Esophagus mucosa (tissue), 1 donor: ENCODE measurements around the gene C6orf58. TPM values are rescaled to one million over a fixed set of nuclear protein-coding genes. Genes with fewer than 3 reads are reported as not detected.

ENCODE experiments used
- ATAC-seq: fragments of 200-7000 bp; cut with Tn5 transposase; one replicate; pipeline ENCODE4 v1.9.1; 2020
- total RNA-seq: library from RNA; stranded (reverse); gene quantifications from one replicate; pipeline ENCODE4 v1.2.4, GENCODE V29; 2023
- donor health status: DM: yes; HTN: yes; CAD: no.

The C6orf58 gene
- not detected for total RNA-seq

DNA sequence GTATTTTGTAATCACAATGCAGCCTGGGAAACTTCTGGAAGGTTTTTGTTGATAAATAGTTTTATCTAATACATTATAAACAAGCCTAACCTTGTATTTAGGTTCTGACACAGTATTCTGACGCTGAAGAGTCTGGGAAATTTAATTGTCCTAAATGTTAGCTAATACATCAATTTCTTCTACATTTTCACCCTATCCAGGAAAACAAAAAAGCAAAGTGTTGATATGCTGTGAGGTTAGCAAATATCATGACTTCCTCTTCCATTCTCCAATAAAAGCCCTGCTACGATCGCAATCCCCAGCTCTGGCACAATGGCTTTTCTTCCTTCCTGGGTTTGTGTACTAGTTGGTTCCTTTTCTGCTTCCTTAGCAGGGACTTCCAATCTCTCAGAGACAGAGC lies at the start of gene C6orf58:
TSS of gene C6orf58 (plus strand) at position 301 of the 400 bp plus-strand sequence. CDS start at position 313, 12 bp downstream.
- no peak for ATAC-seq

DNA sequence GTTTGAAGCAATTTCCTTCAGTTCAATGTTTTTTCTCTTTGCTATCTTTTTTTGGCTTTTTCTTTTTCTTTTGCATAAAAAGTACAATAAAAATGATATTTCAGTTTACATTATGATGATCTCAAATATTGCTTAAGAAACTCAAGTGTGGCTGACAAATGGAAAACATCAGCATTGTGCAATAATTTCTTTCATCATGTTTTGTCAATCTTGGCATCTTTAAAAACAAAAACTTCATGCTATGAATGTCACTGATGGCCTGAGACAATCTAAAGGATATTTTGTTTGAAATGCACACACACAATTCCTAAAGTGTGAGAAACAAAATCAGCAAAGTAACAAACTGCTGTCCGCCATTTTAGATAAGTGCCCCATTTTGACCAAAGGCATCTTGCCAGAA lies 44.0 kb upstream of the C6orf58 start:
- ATAC-seq, result no peak

DNA sequence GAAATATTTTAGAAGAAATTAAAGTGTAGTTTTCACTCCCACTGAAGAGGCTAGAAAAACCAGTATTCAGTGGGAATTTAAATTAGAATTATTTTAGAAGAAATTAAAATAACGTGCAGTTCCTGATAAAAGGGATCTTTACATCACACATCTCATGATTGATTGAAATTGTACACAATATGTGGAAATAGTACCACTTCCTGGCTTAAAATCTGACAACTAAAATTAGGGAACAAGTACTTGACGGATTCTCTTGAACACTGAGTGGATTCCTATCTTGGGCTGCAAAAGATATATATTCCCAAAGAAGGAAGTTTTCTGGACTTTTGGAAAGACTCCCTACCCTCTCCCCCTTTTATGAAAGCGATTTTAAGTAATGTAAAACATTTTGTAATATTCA lies 43.2 kb upstream of the C6orf58 start:
- ATAC-seq, result no peak

DNA sequence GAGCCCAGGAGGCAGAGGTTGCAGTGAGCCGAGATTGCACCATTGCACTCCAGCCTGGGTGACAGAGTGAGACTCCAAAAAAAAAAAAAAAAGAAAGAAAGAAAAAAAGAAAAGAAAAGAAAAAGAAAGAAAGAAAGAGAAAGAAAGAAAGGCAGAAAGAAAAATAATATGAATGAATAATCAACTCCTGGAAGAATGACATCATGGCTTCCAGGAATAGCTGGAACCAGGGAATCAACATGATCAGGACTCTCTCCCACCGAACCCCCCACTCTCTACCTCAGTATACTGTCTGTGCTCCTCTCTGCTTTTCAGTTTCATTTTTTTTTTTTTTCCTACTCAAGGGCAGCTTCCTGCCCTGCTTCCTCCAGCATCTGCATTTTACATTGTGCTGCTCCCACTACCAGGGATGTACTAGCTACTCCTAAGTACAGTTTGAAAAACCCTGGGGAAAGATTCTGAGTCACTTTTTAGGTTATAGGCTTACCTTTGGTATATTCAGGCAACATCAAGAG lies 38.2 kb upstream of the C6orf58 start:
- ATAC-seq, result no peak

DNA sequence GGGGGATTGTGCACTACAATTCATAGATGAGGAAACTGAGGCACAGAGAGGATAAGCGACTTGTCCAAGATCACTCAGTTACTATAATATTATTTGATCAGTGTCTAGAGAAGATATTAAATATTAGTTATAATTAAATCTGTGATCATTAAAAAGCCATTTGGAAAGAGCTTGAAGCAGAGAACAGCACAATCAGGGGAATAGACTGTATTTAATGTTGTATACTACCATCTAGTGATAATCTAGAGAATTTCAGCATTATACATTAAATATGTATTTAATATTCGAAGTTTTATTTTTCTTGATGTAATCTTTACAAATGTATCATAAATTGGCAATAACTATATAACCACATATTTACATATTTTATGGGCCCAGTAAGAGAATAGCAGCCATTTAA lies 37.7 kb upstream of the C6orf58 start:
- no peak for ATAC-seq

DNA sequence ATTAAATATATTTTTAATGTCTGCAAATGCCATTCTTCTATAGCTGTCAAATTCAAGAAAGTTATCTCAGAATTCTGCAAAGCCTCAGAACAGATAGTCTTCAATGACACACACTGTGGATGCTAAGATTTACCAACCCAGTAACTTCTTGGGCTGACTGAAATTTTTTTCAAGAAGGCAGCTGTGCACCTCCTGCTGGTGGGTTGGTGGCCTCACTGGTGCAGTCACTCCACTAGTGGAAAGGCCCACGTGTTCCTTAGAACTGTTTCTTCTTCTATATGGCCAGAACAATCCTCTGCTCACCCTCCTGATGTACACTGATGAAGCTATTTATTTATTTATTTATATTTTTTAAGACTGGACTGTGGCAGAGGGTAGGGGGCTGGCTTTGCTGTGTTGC lies 29.8 kb upstream of the C6orf58 start:
- ATAC-seq, result no peak

DNA sequence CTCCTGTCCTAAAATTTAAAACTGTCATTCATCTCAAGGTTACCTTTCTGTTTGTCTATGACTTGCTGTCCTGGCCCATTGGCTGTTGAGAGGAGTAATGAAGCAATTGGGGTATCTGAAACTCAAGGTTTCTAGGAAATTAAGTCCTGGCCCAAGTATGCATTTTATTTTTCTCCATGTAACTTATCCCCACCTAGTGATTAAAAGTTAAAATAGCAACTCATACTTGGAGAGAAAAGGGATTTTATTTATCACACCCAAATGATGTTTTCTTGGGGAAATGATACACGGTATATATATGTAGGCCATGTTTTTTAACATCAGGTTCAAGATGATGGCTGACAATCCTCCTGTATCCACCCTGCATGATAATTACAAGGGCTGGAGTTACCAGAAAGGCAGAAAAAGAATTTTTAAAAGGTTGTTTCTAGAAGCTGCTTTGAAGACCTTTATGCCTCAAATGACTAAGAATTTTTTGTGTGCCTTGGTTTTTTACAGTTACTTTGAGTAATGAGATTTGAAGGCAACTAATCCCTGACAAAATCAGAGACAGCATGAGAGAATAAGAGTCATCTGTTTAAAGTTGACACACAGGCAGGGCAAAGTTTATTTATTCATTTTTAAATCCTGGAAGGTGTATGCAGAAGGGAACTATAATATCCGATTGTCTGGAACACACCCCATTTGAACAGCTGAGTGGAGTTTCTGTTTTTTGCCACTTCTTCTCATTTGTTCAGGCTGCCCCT lies 28.9 kb upstream of the C6orf58 start:
- ATAC-seq, result no peak

DNA sequence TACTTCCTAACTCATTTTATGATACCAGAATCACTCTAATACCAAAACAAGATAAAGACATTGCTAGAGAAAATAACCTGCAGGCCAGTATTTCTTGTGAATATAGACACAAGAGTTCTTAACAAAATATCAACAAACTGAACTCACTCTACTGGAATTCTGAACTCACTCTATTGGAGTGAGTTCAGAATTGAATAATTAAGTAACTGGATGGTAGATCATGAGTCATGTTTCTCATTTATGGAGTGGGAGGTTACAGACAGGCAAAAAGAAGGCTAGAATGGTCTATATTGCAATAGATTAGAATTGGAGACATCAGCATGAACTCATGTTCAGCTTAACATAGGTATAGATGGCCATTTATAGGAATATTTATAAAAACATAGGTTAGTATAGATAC lies 26.6 kb upstream of the C6orf58 start:
- no peak for ATAC-seq

DNA sequence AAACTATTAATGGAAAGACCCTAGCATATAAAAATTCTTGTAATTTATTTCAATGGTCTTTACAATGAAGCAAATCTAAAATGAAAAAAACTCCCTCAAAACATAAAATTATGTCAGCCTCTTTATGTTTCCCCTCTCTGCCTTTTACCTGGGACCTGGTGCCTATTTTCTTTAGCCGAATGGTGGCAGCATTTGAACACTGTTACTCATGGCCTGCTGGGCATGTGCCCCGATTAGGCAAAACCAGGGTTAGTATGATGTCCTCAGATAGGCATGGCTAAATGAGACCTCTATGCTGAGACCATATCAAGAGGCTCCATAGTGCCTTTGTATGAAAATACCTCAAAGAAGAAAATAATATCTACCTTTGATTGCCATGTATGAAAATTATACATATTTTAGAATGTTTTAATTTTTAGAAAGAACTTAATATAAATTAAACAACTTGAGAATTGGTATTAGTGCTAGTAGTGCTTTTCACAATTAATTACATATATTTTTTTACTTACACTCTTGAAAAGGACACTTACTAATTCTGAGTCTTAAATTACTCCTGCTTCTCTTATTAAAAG lies 22.5 kb upstream of the C6orf58 start:
- peak; percentile 41 for ATAC-seq

DNA sequence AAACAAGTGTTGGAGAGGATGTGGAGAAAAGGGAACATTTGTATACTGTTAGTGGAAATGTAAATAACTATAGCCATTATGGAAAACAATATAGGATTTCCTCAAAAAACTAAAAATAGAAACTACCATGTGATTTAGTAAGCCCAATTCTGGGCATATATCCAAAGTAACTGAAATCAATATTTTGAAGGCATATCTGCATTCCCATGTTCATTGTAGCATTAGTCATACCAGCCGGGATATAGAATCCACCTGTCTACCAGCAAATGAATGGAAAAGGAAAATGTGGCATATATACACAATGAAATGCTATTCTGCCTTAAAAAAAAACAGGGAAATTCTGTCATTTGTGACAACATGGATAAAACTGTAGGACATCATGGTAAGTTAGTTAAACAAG lies 15.3 kb upstream of the C6orf58 start:
- ATAC-seq, result no peak

DNA sequence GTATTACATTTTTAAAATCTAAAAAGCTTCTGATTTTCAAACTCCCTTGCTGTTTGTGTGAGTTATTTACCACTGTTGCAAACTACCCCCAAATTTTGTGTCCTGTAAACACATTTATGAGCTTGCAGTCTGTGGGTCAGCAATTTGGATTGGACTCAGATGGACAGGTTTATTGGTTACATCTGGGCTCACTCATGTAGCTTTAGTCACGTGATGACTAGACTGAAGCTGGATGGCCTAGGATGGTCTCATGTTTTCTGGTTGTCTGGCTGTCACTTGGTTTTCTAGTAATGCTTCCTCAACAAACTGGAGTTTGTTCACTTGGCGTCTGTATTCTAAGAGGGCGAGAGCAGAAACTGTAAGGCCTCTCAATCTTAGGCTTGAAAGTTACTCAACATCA lies 12.2 kb upstream of the C6orf58 start:
- no peak for ATAC-seq

DNA sequence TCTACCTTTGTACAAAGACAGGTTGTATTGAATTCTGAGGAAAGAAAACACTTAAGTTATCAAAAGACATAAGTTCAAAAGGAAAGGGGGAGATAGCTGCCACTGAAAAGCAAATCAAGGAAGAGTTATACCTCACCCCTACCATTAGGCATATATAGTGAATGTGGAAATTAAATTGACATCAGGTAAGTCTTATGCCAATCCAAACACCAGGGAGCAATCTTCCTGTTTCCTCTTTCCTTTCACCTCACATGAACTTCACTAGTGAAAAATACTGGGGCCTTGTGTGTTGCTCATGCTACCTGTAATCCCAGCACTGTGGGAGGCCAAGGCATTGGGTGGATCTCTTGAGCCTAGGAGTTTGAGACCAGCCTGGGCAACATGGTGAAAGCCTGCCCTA lies 10.9 kb upstream of the C6orf58 start:
- ATAC-seq, result no peak

DNA sequence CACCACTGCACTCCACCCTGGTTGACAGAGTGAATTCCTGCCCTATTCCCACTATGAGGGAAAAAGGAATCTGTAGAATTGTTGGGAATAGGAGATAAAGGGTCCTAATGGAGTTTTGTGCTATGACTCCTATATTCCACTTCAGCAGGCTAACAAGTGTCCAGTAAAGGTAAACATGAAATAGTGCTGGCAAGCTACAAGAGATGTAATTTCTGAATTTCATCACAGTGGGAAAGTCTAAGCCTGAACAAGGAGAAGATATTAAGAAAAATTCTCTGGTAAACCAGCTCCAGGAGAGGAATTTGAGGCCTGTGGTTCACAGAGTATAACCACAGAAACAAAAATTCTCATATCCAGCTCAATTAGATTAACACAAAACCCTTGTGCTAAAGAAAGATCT lies 10.3 kb upstream of the C6orf58 start:
- ATAC-seq, result no peak

DNA sequence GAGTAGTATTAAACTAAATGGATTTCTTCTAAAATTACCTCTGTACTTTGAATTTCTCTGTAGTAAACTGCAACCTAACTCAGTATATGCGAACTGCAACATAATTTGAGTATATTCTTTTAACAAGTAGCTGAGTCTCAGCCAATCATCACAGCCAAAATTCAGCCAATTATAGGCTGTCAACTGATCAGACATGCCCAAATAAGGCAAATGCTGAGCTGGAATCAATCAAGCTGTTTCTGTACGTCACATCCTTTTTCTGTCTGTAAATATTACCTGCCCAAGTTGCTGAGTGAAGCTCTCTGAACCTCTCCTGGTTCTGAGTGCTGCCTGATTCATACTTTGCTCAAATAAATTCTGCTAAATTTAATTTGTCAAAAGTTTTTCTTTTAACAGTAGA lies 9.5 kb upstream of the C6orf58 start:
- ATAC-seq, result no peak

DNA sequence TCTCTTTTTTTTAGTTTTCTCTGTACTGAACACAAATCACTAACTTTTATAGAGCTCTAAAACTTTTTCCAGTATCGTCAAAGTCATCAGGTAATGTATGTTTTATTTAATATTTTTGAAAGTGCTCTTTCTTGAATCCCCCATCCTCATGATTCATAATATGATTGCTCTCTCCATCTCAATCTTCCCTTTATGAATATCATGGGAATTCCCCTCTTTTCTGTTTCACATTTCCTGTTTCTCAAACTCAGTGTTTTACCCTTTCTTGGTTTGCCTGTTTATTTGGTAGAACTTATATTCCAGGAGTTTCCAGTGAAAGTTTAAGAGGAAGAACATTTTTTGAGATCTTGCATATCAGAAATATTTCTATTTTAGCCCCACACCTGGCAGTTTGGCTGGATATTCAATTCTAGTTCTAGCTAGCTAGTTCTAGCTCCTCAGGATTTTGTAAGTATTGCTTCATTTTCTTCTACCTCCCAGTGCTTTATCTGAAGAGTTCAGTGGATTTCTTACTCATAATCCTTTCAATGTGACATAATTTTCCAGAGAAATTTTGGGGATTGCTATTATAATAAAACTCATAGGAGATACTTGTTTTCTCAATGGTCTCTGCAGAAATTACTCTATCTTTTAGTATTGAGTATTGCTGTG lies 6.1 kb upstream of the C6orf58 start:
- ATAC-seq, result no peak

DNA sequence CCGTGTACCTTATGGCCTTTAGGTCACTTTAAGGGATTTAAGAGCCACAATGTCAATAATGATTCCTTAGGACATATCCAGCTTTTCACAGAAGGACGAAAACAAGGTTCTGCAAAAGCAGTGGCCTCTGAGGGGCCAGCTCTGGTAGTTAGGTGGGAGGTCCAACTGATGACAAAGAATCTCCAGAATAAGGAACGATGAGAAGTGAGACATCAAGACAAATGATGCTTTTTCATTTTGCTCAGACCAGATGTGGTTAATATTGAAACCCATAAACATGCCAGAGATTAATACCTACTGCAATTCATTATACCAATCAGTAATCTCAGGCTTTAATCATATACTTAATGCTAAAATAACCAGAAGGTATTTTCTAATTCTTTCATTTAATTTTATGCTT lies 1.9 kb downstream of the C6orf58 start:
- no peak for ATAC-seq

DNA sequence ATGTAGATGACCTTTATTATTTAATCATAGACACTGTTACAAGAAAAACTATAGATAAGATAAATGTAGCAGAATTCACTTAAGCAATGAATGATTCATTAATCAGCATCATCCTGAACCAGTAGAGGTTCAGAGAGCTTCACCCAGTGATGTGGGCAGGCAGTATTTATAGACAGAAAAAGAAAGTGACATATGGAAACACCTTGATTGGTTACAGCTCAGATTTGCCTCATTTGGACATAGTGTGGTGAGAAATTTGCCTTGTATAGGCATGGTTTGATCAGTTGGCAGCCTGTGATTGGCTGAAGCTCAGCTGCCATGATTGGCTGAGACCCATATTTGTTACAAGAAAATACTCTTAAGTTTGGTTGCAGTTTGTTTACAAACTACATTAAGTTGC lies 4.6 kb downstream of the C6orf58 start:
- no peak for ATAC-seq

DNA sequence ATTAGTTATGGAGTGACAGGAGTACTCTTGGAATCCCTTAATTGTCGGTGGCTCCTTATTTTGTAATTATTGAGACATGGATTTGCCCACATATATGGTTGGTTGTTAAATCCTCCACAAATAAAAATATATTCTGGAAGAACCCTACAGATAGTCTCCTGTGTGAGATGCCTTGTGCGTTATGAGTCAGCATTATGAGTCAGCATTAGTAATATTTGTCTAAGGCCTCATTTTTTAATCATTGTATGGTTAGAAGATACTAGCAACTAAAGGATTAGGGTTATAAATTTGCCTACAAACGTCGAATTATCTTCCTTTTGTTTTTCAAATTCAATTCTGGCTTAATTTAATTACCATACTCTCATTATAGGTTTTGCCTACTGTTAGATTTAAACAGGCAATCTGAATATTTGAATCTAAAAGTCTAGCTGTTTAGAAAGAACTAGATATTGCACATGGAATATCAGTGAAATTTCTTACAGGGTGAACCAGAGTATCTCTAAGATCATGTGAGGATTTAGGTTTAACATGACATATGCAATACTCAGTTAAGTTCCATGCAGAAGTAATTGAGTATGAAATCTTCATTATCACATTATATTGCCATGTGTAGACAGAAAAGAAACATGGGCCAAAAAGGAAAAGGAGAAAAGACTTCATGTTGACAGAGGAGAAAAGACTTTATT lies 5.9 kb downstream of the C6orf58 start:
- peak; percentile 81 for ATAC-seq

DNA sequence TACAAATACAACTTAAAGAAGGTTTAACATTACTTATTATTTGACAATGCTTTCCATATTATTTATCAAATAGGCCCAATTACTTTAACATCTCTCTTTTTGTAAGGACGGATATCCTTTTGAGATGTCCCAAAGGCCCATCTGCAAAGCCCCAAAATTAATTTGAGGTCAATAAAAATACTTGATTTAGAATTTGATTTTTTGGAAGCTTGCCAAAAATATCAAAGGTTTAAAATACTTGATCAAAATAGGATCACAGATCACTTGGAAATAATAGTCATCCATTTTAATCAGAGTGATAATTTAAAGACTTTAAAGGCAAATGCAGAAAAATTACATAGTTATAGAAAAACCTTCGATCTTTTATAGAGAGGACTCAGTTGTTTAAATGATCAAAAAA lies 8.1 kb downstream of the C6orf58 start:
- ATAC-seq, result no peak

DNA sequence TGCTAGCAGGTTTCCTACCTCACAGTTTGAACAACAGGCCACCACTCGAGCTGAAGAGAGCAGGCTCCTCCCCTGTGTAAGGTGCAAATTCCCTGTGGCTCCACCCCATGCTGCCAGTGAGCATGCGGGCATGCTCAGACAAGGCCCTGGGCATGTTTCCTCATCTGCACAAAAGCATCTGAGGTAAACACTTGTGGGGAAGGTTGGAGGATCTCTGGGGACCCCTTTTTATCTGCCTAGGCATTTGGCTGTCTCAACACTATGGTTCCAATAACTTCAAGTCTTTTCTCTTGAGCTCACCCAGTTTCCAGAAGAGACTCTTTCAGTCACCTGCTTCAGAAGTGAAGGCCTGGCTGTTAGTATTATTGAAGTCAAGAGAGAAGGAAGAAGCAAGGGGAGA lies 9.4 kb downstream of the C6orf58 start:
- ATAC-seq, result peak; percentile 77

DNA sequence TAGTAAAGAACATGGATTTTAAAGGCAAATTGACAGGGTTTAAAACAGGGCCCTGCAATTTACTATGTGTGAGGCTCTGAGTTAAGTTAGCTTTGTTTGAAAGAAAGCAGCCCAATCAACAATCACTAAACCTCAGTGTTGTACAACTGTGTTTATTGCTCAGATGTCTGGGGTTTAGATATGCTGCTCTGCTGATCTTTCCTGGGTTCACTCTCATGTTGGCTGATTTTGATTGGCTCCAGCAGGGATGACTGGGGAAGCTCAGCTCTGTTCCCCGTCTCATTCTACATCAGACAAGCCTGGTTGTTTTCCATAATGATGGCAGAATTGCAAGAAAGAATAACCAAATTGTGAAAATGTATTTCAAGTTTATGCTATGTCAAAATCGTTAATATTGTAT lies 10.9 kb downstream of the C6orf58 start:
- no peak for ATAC-seq

DNA sequence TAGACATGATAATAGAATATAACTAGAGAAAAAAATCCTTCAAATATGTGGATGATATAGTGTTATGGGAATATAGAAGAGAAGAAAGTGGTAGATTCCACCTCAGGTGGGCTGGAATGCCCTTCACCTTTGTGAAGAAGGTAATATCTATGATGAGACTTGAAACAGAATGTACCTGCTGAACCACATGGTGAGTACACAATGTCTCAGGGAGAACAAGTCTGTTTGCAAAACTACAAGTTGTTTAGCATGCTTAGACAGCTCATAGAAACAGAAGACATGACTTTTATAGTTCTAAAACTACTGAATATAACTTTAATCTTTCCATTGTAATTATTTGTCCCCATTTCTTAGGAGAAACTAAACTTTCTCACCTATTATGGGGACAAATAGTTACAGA lies 12.2 kb downstream of the C6orf58 start:
- ATAC-seq, result peak; percentile 53

DNA sequence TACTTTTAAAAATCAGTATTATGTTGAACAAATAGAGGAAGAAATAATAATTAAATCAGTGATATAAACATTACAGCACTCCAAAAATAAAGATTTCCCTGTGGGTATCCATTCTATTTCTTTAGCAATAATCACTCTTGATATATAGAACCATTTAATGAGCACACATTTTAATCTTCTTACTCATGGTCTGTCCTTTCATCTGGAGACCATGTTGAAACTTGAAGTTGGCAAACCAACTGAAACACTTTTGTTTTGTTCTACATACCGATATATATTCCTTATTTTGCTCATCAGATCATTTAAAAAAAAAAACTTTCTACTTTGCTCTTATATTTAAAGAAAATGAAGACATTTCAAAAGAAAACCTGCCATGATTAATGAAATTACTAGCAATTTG lies 13.4 kb downstream of the C6orf58 start:
- ATAC-seq, result no peak
